Right cardiac atrium (tissue), 5 donors: ENCODE measurements around the gene CYP20A1. TPM values are rescaled to one million over a fixed set of nuclear protein-coding genes. Genes with fewer than 3 reads are reported as not detected.

Experiments
- polyA plus RNA-seq: library from polyadenylated mRNA; stranded (reverse); fragments of 200-250 nt; gene quantifications from one replicate; pipeline ENCODE4 v1.2.3, GENCODE V29; 2013
- total RNA-seq, 4 donors: library from RNA; stranded (reverse); fragmentation: NEBNext Ultra II Directional; extraction: Animal tissue kit (Norgen Biotek cat#: 25700); gene quantifications; one replicate each; pipeline ENCODE4 v1.2.1, GENCODE V29; 2021
- donor health status: healthy with polysubstance abuse.
- donor health status: DM: no; HTN: yes; CAD: no.
- donor health status: DM: no; HTN: no; CAD: no.
- donor health status: DM: no; HTN: yes; CAD: no; lungs with severe emphysema.
- donor health status: DM: yes; HTN: yes; CAD: no.

The CYP20A1 gene
- total and polyA plus RNA-seq, 5 donors, result 9.8 to 18.6 (median 14.0) TPM

Other genes starting within 250 kb of the CYP20A1 start
- gene NBEAL1, start 224.1 kb upstream of the CYP20A1 start, total RNA-seq, result 10 to 100 TPM; 15.9 to 25.0 (median 18.7) TPM
- gene NBEAL1, start 224.1 kb upstream of the CYP20A1 start, polyA plus RNA-seq, result 3.5 TPM
- 10 to 100 TPM; 59.4 to 75.4 (median 65.5) TPM for gene ABI2, start 89.4 kb downstream of the CYP20A1 start, total RNA-seq
- gene ABI2, start 89.4 kb downstream of the CYP20A1 start, polyA plus RNA-seq, result 26.4 TPM